Measurements from ENCODE around the gene NBEA. TPM values are rescaled to one million over a fixed set of nuclear protein-coding genes. Genes with fewer than 3 reads are reported as not detected.

Gene NBEA
- total and polyA plus RNA-seq, 2 experiments from 2014 or later: 9.1 to 29.1 TPM

DNA sequence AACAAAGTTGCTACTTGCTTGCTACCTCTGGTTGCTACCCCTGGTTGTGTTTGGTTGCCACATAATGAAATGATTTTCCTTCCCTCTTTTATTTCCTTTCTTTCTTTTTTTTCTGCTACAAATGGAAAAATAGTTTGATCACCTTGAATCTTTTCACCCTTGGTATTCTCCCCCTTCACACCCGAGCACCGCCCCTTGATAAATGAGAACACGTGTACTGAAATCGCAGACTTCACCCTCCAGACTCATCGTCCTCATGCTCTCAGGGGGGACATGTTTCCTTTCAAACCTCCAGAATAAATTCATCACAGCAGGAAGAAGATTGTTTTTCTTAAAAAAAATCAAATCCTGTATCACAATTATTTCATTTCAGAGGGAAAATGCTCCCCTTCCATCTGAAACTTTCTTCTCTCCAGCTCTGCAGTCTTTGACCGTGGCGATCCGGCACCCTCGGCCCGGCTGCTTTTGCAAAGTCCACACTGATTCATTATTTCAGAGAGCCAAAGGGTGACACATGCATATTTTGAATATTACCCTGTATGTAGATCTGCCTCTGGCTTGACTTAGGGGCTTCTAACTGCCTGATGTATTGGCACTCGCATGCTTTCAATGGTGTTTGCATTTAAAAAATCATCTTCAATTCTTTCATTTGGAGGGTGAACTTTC is 757.0 kb downstream of the NBEA start:
- no peak overlapping the region for H3K4me3 Mint-ChIP-seq
- Histone ChIP-seq H3F3A (replicated peaks; ENCODE audit: low read depth) (no peaks in the 10 kb centered on the region), H3K4me2 (no peak overlapping the region), H4K20me1 (replicated peaks; ENCODE audit: insufficient read depth) (no peaks in the 10 kb centered on the region), H3K27me3 (ENCODE audit: insufficient read depth) (no peaks in the 10 kb centered on the region), H3K4me3 (no peak overlapping the region), H3K36me3 (ENCODE audit: insufficient read depth) (no peaks in the 10 kb centered on the region), H3K4me1 (ENCODE audit: insufficient read depth) (peaks cover 24% of the 10 kb centered on the region; the same call in 1 of the 2 replicates), H2AFZ (peak overlapping the region; percentile 8; the same call in 1 of the 2 replicates), H3K27ac (ENCODE audit: low read depth) (no peak overlapping the region), H3K9me2 (ENCODE audit: insufficient read depth) (peaks cover 7% of the 10 kb centered on the region), H3K79me2 (replicated peaks; ENCODE audit: insufficient read depth) (no peaks in the 10 kb centered on the region)
- no peaks in the 10 kb centered on the region; the same call in 2 of the 3 replicates for H3K9me3 Mint-ChIP-seq
- peaks cover 7% of the 10 kb centered on the region for H3K27me3 Mint-ChIP-seq (ENCODE audit: insufficient read depth, low read depth, poor library complexity)
- no peak for ATAC-seq
- H3K4me1 Mint-ChIP-seq: peaks cover 28% of the 10 kb centered on the region
- no peak for DNase-seq (ENCODE audit: low spot score)
- H3K27ac Mint-ChIP-seq: no peak overlapping the region
- H3K36me3 Mint-ChIP-seq (ENCODE audit: low read depth): no peaks in the 10 kb centered on the region; the same call in 2 of the 3 replicates
- TF ChIP-seq ZNF462 (CRISPR knock-in tag; IDR thresholded peaks at IDR 0.05) (no peak), NANOG (IDR thresholded peaks at IDR 0.05; ENCODE audit: borderline replicate concordance) (no peak), EZH2 (IDR thresholded peaks at IDR 0.05; ENCODE audit: low read depth, unreplicated experiment) (no peak), POLR2AphosphoS5 (IDR thresholded peaks at IDR 0.05; ENCODE audit: low read depth) (no peak), ZNF331 (CRISPR knock-in tag; IDR thresholded peaks at IDR 0.05; ENCODE audit: low read depth) (no peak), ZNF114 (CRISPR knock-in tag; IDR thresholded peaks at IDR 0.05) (no peak), JUNB (IDR thresholded peaks at IDR 0.05; ENCODE audit: unreplicated experiment) (no peak), EZH2phosphoT487 (IDR thresholded peaks at IDR 0.05; ENCODE audit: unreplicated experiment) (no peak), STAT1 (IDR thresholded peaks at IDR 0.05; ENCODE audit: unreplicated experiment) (no peak), CREB1 (CRISPR knock-in tag; IDR thresholded peaks at IDR 0.05; ENCODE audit: low read depth) (no peak)
- TF ChIP-seq, protein P1, sequence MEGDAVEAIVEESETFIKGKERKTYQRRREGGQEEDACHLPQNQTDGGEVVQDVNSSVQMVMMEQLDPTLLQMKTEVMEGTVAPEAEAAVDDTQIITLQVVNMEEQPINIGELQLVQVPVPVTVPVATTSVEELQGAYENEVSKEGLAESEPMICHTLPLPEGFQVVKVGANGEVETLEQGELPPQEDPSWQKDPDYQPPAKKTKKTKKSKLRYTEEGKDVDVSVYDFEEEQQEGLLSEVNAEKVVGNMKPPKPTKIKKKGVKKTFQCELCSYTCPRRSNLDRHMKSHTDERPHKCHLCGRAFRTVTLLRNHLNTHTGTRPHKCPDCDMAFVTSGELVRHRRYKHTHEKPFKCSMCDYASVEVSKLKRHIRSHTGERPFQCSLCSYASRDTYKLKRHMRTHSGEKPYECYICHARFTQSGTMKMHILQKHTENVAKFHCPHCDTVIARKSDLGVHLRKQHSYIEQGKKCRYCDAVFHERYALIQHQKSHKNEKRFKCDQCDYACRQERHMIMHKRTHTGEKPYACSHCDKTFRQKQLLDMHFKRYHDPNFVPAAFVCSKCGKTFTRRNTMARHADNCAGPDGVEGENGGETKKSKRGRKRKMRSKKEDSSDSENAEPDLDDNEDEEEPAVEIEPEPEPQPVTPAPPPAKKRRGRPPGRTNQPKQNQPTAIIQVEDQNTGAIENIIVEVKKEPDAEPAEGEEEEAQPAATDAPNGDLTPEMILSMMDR (conservative IDR thresholded peaks at IDR 0.05; ENCODE audit: low read depth in 2 of 2): no peak
- TF ChIP-seq, protein P2, sequence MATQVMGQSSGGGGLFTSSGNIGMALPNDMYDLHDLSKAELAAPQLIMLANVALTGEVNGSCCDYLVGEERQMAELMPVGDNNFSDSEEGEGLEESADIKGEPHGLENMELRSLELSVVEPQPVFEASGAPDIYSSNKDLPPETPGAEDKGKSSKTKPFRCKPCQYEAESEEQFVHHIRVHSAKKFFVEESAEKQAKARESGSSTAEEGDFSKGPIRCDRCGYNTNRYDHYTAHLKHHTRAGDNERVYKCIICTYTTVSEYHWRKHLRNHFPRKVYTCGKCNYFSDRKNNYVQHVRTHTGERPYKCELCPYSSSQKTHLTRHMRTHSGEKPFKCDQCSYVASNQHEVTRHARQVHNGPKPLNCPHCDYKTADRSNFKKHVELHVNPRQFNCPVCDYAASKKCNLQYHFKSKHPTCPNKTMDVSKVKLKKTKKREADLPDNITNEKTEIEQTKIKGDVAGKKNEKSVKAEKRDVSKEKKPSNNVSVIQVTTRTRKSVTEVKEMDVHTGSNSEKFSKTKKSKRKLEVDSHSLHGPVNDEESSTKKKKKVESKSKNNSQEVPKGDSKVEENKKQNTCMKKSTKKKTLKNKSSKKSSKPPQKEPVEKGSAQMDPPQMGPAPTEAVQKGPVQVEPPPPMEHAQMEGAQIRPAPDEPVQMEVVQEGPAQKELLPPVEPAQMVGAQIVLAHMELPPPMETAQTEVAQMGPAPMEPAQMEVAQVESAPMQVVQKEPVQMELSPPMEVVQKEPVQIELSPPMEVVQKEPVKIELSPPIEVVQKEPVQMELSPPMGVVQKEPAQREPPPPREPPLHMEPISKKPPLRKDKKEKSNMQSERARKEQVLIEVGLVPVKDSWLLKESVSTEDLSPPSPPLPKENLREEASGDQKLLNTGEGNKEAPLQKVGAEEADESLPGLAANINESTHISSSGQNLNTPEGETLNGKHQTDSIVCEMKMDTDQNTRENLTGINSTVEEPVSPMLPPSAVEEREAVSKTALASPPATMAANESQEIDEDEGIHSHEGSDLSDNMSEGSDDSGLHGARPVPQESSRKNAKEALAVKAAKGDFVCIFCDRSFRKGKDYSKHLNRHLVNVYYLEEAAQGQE (IDR thresholded peaks at IDR 0.05; ENCODE audit: unreplicated experiment): no peak
- TF ChIP-seq, protein P3, sequence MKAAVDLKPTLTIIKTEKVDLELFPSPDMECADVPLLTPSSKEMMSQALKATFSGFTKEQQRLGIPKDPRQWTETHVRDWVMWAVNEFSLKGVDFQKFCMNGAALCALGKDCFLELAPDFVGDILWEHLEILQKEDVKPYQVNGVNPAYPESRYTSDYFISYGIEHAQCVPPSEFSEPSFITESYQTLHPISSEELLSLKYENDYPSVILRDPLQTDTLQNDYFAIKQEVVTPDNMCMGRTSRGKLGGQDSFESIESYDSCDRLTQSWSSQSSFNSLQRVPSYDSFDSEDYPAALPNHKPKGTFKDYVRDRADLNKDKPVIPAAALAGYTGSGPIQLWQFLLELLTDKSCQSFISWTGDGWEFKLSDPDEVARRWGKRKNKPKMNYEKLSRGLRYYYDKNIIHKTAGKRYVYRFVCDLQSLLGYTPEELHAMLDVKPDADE (IDR thresholded peaks at IDR 0.05): no peak

Measured in GM23338 (cell line).